GM19324 (cell line): ENCODE results near the gene CDK5.

Experiments used
- ATAC-seq: cut with Tn5 transposase; IDR thresholded peaks from one replicate; pipeline ENCODE4 v1.9.1; 2021; ENCODE audit warnings: mild to moderate bottlenecking, moderate library complexity; ENCODE audit not compliant: unreplicated experiment, low FRiP score

The CDK5 gene

GRCh38 chr7:151087245-151088018, 29.7 kb upstream of the CDK5 start:
- peak; percentile 27 for ATAC-seq

GRCh38 chr7:151086802-151087244, 29.1 kb upstream of the CDK5 start:
- ATAC-seq, result no peak

GRCh38 chr7:151085691-151086620, 28.3 kb upstream of the CDK5 start, which contains the start of gene AGAP3:
Gene AGAP3, plus strand, starts transcription at chr7:151086475. Its CDS starts 267 bp downstream, at chr7:151086742.
- ATAC-seq, result peak; percentile 55

GRCh38 chr7:151085329-151085690, 27.6 kb upstream of the CDK5 start:
- ATAC-seq, result no peak

- no peak for ATAC-seq
These were observed 26.1 kb upstream of the CDK5 start for GRCh38 chr7:151083824-151084160.

- peak; percentile 49 for ATAC-seq
These were observed 25.6 kb upstream of the CDK5 start, which contains the start of gene TMUB1 for GRCh38 chr7:151083071-151083823. Gene TMUB1, minus strand, starts transcription at chr7:151083493. Its CDS starts 930 bp downstream, at chr7:151082563.

- ATAC-seq, result no peak
These were observed 24.7 kb upstream of the CDK5 start for GRCh38 chr7:151082141-151083070.

- ATAC-seq, result no peak
These were observed 23.7 kb upstream of the CDK5 start for GRCh38 chr7:151081170-151082101.

- ATAC-seq, result peak; percentile 79
These were observed 22.9 kb upstream of the CDK5 start, which contains the start of gene FASTK for GRCh38 chr7:151080522-151081169. Gene FASTK, minus strand, starts transcription at chr7:151080809. Its CDS starts 43 bp downstream, at chr7:151080766.

GRCh38 chr7:151080067-151080521, 22.4 kb upstream of the CDK5 start:
- ATAC-seq, result peak; percentile 3

GRCh38 chr7:151079199-151079910, 21.7 kb upstream of the CDK5 start:
- no peak for ATAC-seq

- ATAC-seq, result no peak
These were observed 20.7 kb upstream of the CDK5 start for GRCh38 chr7:151078233-151079040.

GRCh38 chr7:151077705-151078232, 20.1 kb upstream of the CDK5 start:
- no peak for ATAC-seq

- ATAC-seq, result no peak
These were observed 19.4 kb upstream of the CDK5 start for GRCh38 chr7:151076863-151077704.

GRCh38 chr7:151075978-151076426, 18.3 kb upstream of the CDK5 start:
- no peak for ATAC-seq
